GM21515 (cell line): ENCODE measurements around the gene AKAP9.
"Not testable (repeated sequence)": the region's sequence is repeated elsewhere in the genome, so short reads cannot be mapped to it uniquely, and the experiment has no call there.

Experiments
- ATAC-seq: cut with Tn5 transposase; IDR thresholded peaks from one replicate; pipeline ENCODE4 v1.9.1; 2021; ENCODE audit not compliant: unreplicated experiment

The AKAP9 gene

DNA sequence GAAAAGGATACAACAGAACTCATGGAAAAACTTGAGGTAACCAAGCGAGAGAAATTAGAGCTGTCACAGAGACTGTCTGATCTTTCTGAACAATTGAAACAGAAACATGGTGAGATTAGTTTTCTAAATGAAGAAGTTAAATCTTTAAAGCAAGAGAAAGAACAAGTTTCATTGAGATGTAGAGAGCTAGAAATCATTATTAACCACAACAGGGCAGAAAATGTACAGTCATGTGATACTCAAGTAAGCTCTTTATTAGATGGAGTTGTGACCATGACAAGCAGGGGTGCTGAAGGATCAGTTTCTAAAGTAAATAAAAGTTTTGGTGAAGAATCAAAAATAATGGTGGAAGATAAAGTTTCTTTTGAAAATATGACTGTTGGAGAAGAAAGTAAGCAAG is 62.1 kb downstream of the AKAP9 start:
- peak; percentile 55 for ATAC-seq

DNA sequence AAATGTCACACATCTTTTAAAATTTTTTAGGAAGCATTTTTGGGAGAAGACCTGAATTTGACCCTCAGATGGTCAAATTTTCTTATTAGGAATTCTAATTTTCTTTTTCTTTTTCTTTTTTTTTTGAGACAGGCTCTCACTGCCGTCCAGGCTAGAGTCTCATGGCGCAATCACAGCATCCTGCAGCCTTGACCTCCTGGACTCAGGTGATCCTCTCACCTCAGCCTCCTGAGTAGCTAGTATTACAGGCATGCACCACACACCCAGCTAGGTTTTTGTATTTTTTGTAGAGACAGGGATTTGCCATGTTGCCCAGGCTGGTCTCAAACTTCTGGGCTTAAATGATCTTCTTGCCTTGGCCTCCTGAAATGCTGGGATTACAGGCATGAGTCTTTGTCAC is 65.4 kb downstream of the AKAP9 start:
- ATAC-seq: no peak

DNA sequence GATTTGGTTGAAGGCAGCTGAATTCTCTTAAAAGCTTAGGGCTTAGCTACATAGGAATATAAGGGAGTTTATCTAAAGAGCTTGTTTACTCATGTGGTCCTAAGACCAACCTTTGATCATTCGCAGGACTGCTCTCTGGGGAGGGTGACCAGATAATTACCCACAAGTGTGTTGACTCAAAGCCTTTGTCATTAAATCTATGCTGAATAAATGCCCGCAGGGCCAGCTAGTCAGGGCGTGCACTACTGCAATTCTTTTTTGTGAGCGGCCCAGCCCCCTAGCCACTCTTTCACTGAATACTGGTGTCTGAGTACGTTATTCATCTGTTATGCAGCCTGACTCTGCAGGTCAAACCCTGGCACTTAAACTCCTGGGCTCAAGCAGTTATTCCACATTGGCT is 69.6 kb downstream of the AKAP9 start:
- ATAC-seq: no peak

DNA sequence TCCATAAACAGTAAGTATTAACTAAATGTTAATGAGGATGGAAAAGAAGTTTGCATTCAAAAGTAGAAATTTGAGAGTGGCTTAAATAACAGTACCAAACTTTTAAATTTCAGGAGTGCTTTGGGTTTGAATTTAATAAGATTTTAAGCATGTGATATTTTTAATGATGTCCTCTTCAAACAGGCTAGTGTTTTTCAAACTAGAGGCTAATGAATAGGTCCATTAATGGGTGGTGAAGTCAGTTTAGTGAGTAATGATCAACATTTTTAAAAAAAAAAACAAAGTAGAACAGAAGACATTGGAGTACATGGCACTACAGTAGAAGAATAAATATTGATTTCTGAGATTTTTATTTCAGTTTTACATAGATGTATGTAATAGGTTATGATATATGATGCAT is 72.9 kb downstream of the AKAP9 start:
- no peak for ATAC-seq

DNA sequence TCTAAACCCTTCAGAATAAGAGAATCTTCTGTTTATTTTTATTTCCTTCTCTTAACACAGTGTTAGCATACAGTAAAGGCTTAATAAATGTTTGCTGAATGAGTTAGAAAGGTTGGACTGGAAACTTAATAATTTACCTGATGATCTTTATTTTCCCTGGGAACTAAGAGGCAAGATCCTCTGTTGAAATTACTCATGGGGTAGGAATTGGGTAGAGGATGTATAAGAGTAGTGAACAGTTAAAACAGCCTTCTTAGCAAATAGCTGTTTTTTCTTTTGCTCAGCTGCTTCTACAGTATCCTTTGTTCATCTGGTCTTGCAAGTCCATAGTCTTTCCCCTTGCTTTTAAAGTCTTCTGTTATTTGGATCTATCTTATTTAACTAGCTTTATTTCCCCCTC is 80.0 kb downstream of the AKAP9 start:
- ATAC-seq: no peak

DNA sequence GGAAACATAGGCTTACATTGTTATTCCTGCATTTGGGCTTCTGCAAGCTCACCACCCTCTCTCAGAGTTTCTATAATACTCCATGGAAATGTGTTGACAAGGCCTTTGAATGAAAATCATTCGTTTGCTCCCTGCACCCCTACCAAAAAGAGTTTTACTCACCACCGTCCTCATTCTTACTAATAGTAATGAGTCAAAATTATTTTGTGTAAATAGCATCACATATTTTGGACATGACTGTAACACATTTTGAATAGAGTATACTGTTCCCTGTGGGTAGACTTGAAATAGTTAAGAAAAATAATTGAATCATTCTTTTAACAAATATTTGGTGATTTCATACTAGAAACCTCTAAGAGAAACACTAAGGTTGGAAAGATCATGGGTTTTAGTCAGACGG is 84.6 kb downstream of the AKAP9 start:
- ATAC-seq: no peak

DNA sequence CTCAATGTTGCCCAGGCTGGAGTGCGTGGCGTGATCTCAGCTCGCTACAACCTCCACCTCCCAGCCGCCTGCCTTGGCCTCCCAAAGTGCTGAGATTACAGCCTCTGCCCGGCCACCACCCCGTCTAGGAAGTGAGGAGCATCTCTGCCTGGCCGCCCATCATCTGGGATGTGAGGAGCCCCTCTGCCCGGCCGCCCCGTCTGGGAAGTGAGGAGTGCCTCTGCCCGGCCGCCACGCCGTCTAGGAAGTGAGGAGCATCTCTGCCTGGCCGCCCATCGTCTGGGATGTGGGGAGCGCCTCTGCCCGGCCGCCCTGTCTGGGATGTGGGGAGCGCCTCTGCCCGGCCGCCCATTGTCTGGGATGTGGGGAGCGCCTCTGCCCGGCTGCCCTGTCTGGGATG is 86.0 kb downstream of the AKAP9 start:
- not testable (repeated sequence) for ATAC-seq

DNA sequence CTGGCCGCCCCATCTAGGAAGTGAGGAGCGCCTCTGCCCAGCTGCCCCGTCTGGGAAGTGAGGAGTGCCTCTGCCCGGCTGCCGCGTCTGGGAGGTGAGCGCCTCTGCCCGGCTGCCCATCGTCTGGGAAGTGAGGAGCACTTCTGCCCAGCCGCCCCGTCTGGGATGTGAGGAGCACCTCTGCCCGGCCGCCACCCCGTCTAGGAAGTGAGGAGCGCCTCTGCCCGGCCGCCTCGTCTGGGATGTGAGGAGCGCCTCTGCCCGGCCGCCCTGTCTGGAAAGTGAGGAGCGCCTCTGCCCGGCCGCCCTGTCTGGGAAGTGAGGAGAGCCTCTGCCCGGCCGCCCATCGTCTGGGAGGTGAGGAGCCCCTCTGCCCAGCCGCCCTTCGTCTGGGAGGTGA is 86.5 kb downstream of the AKAP9 start:
- not testable (repeated sequence) for ATAC-seq

DNA sequence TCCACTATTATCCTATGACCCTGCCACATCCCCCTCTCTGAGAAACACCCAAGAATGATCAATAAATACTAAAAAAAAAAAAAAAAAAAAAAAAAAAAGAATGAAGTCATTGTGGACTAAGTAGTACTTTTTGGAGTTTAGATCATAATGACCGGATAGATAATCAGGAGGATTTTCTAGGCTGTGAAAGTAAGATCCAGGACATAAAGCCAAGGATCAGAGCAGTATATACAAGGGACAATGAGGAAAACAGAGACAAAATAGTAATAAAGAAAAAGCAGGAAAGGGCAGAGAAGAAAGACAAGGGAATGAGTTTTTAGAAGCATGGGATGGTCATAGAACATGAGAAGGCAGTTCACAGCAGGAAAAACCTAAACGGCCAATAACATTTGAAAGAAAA is 87.6 kb downstream of the AKAP9 start:
- ATAC-seq: no peak

DNA sequence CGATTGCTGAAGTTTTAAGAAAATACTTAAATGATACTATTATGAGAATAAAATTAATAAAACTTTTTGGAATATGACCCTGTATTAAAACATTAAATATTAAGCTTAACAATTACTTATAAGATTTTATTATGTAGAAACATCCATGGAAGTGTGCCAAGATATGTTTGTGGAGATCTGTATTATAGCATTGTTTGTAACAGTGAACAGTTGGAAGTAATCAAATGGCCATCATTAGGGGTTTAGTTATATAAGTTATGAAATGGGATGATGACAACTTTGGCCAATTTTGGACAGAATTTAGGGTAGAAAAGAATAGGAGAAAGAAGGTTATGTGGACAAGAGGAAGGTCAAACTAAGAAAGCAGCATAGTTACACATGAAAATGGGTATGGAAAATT is 88.0 kb downstream of the AKAP9 start:
- ATAC-seq: no peak

DNA sequence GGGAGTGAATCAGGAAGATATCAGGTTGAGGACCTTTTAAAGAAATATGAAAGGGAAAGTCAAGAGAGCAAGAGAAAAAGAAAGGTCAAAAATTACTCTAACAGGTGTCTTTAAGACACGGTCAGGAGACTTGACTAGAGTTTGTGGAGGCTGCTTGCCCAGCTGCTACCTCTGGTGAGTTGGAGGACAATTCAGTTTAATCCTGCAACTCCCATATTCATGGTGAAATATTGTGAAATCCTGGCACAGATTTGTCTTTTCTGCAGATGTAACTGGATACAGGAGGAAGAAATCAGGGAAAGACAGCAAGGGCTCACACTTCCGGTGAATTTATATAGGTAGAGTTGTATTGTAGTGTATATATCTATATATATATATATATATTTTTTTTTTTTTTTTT is 93.5 kb downstream of the AKAP9 start:
- ATAC-seq: no peak

DNA sequence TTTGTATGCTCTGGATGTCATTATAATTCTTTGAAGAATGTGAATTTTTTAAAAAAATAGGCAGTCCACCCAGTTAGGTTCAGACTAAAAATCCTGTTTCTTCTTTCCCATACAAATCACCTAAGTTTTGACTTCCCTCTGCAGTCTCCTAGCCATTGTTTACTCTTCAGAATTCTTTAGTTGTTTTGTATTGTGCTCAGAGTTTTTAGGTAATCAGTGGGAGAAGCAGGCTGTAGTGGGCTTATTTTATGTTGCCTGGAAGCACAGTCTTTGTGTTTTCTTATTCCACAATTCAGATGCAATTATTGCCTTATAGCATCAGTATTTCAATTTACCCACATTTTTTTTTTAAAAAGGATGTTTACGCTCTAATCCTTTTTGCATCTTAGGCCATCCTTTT is 94.9 kb downstream of the AKAP9 start:
- ATAC-seq: no peak

DNA sequence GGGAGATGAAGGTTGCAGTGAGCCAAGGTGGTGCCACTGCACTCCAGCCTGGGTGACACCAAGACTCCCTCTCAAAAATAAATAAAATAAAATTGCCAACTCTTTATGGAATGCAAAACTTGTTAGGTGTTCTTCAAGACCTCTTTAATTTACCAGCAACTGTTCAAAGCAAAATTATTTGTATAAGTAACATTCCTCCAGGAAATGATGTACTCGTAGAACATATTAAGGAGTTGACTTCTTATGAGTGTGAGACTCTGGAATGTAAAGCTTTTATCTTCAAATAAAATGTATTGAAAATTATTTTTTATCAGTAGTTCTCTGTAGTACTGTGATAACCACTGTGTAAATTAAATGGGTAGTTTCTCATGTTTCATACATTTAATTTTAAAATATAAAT is 99.2 kb downstream of the AKAP9 start:
- no peak for ATAC-seq

DNA sequence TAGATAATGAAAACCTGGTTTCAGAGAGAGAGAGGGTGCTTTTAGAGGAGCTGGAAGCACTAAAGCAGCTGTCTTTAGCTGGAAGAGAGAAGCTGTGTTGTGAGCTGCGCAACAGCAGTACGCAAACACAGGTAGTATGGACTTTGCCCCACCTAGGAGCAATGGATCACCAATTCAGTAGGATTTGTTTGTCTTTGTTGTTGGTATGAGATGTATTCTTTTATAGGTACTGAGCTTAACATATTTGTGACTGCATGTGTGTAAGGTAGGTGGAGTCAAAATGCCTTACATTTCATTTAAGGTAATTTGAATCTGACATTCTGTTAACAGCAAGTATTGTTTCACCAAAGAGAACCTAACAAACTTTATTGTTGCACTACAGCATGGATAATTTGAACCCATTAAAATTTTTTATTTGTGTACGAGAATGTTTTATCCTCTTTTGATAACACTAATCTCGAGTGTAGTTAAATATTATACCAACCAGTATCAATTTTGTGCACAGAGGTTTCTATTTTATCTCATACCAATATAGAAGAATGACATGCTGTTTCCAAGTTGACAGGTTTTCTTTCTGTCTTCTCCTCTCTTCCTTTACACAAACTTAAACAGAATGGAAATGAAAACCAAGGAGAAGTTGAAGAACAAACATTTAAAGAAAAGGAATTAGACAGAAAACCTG is 101.5 kb downstream of the AKAP9 start:
- ATAC-seq: no peak

DNA sequence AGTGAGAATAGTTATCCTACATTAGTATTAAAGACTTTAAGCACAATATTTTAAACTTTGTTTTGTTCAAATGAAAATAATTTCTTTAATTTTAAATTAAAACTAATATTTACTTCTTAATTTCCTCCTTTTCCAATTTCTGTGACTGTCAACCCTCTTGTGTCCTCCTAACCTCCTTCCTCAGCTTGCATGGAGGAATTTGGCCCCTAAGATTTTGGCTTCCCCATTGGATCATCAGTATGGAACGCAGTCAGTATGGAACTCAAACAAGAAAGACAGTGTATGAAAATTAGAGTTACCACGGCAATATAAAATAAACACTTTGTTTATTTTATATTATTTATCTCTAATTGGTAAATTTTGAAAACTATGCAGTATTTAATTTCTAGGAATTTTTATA is 102.4 kb downstream of the AKAP9 start:
- ATAC-seq: no peak

DNA sequence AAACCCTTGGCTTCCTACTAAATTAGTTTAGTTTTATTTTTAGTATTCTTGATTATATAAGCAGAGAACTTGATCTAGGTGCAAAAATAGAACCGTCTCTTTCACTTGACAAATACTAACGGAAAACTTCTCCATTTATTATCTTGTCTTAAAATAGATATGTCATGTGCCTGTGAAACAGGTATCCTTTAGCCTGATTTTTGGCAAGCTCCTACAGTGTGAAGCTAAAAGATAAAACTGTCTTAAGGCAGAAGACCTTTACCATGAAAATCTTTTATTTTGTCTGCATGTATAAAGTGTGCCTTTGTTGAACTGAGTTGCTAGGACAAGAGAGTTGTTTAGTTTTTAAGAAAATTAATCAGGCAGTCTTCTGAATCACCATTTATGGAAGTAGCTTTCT is 103.0 kb downstream of the AKAP9 start:
- ATAC-seq: no peak

DNA sequence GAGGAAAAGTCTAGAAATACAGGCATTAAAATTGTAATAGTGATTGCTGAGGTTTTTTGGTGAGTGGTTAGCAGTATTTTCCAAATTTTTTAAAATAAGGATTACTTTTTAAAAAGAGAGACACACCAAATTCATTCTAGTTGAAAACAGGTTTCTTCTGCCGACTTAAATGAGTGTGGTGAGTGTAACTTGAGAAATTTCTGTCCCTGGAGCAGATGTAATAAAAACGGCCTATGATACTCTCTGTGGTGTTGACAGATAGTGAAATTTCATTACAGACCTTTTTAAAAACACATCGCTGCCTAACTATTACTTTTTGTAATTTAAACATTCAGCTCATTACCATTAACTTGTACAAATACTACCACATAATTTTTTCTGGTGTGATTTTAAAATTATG is 103.5 kb downstream of the AKAP9 start:
- no peak for ATAC-seq

DNA sequence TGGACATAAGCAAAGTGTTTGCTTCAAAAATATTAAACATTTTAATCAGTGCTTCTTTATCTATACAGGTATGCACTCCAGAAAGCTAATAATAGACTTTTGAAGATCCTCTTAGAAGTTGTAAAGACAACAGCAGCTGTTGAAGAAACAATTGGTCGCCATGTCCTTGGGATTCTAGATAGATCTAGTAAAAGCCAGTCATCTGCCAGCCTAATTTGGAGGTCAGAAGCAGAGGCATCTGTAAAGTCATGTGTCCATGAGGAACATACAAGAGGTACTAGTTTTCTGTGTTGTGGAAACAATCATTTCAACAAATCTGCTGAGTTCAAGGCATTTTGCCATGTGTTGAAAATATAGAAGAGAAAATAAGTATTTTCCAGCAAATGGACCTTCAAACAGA is 104.3 kb downstream of the AKAP9 start:
- no peak for ATAC-seq

DNA sequence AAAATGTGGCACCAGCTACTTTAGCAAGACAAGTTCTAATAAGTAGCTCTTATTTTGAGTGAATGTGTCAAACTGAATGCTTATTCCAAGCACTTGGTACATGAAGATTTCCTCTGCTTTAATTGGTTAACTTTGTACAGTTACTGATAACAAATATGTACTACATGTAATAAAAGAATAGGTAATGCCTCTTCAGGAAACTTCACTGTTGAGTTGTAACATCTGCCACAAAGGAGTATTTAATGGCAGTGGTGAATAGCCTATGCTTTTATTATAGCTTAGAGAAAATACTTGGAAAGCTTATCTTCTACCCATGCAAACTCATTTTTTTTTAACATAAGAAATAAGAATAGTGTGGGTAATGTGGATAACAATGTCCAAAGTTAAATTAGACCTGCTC is 111.0 kb downstream of the AKAP9 start:
- no peak for ATAC-seq

DNA sequence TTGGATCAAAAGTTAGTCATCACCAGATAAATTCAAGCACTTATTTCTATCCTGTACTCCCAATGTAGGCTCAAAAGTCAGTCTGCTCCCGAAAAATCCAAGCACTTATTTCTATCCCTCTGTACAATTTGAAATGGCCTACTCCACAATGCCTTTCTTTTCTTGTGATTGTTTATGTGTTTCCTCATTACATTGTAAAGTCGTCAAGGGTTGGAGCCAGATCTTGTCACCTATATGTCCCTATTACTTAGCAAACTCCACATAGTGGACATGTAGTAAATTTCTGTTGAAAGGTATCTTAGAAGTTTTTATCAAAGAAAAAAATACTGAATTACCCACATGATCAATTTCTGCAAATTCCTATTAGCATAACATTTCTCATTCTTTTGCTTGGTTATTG is 111.5 kb downstream of the AKAP9 start:
- no peak for ATAC-seq

DNA sequence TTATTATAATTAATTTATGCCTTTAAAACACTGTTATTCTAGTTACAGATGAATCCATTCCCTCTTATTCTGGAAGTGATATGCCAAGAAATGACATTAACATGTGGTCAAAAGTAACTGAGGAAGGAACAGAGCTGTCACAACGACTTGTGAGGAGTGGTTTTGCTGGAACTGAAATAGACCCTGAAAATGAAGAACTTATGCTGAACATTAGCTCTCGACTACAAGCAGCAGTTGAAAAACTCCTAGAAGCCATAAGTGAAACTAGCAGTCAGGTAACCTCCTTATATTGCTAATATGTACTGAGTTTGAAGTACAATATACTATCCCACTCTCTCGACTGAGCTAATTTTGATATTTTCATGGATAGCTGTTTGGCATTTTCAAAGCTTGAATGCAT is 112.0 kb downstream of the AKAP9 start:
- no peak for ATAC-seq

DNA sequence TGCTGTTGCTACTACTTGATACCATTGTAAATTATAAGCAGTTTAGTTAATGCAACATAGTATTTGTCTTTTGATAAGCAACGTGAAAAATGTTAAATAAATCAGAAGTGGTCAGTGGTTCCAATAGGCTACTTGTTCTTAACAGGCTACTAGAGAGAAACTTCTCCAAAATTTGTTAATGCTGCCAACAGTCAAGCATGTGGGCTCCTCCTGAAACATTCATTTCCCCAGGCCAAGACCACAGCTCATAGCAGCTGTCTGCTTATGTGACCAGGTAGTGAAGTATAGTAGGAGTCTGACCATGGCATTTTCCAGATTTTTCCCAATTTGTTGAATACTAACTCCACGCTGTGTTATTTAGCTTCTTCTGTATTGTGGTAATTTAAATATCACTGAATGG is 112.7 kb downstream of the AKAP9 start:
- ATAC-seq: no peak

DNA sequence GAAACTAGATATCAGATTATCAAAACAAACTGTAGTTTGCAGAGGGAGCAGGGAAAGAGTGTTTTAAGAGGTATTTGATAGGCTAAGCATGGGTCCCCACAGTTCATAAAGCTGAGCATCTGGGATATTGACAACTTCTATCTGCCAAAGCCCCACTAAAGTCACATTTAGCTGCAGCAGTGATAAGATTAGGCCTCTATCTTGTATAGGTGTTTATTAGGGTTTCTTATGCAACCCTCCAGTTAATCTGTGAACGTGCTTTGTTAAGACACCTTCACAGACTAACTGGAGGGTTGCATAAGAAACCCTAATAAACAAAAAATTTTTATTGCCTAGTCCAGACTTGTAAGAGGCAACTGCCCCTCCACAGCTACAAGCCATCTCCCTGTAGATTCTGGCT is 115.6 kb downstream of the AKAP9 start:
- no peak for ATAC-seq

DNA sequence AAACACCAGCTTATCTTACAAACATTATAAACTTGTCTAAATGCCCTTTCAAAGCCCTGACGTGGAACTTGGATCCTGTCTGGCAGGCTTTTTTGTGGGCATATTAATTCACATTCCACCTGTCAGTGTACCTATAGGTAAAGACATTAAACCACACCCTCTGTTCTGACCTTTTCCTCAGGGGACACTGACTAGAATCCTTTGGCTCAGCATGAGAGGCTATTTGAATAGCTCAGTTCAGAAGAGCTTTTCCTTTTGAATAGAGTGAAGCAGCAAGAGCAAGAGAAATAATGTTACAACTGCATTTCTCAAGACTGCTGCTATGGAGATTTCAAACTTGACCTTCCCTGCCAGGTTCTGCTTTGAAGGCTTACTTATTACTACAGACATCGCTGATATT is 116.7 kb downstream of the AKAP9 start:
- no peak for ATAC-seq
